ENCODE measurements around the gene GPC5. TPM values are rescaled to one million over a fixed set of nuclear protein-coding genes. Genes with fewer than 3 reads are reported as not detected.

The GPC5 gene
- total RNA-seq, 1 experiment from 2014 or later = 0.21 TPM

- Histone ChIP-seq H3K27me3 (replicated peaks; ENCODE audit: insufficient read depth, low read depth, low read length, poor library complexity) (no peaks in the 10 kb centered on the region), H3K27ac (ENCODE audit: low read depth, low read length, poor library complexity, severe bottlenecking) (no peak overlapping the region), H3K4me3 (ENCODE audit: low read depth, low read length, poor library complexity, severe bottlenecking) (no peak overlapping the region), H3K9me3 (ENCODE audit: low read depth, low read length, poor library complexity, severe bottlenecking) (no peaks in the 10 kb centered on the region), H3K36me3 (ENCODE audit: insufficient read depth, low read length, poor library complexity, severe bottlenecking) (no peaks in the 10 kb centered on the region), H3K4me1 (ENCODE audit: insufficient read depth, low read length, poor library complexity, severe bottlenecking) (no peaks in the 10 kb centered on the region)
- intact Hi-C loops (cut with micrococcal nuclease; ENCODE audit: unreplicated experiment) = no loop called here
- no TSS peak for BruUV-seq (replicated peaks)
- POLR2A ChIA-PET (ENCODE audit: low non-redundant PET) = no interaction called here
- CTCF ChIA-PET = no interaction called here
- TF ChIP-seq, protein P1, sequence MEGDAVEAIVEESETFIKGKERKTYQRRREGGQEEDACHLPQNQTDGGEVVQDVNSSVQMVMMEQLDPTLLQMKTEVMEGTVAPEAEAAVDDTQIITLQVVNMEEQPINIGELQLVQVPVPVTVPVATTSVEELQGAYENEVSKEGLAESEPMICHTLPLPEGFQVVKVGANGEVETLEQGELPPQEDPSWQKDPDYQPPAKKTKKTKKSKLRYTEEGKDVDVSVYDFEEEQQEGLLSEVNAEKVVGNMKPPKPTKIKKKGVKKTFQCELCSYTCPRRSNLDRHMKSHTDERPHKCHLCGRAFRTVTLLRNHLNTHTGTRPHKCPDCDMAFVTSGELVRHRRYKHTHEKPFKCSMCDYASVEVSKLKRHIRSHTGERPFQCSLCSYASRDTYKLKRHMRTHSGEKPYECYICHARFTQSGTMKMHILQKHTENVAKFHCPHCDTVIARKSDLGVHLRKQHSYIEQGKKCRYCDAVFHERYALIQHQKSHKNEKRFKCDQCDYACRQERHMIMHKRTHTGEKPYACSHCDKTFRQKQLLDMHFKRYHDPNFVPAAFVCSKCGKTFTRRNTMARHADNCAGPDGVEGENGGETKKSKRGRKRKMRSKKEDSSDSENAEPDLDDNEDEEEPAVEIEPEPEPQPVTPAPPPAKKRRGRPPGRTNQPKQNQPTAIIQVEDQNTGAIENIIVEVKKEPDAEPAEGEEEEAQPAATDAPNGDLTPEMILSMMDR (conservative IDR thresholded peaks at IDR 0.05; ENCODE audit: low read depth, low read length) = no peak
- TF ChIP-seq EZH2 (IDR thresholded peaks at IDR 0.05; ENCODE audit: borderline replicate concordance, low read depth, low read length, poor library complexity, severe bottlenecking) = no peak
- DNase-seq (ENCODE audit: low spot score) = no peak
Observed at GRCh38 chr13:92823059-92823458, 1424.6 kb downstream of the GPC5 start.

DNA sequence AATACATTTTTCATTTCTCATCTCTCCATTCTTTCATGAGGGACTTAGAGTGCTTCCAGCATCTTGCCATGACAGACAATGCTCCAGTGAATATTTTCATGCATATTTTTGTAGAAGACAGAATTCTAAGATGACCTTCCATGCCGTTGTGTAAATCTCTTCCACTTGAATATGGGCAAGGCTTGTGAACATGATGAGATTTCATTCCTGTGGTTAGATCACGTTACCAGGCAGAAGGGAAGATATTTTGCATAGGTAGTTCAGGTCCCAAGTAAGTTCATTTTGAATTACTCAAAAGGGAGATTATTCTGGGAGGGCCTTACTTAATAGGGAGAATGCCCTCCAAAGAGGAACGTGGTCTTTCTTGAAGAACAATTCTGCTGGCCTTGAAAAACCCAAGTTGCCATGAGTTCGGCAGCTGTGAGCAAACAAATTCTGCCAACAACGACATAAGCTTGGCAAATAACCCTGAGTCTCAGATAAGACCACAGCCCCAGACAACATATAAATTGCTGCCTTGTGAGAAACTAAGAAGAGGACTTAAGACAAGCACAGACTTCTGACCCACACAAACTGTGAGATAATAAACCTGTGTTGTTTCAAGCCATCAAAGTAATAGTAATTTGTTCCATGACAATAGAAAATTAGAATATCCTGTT lies 1427.6 kb downstream of the GPC5 start:
- no peak for DNase-seq (ENCODE audit: low spot score)
- intact Hi-C loops (cut with micrococcal nuclease; ENCODE audit: unreplicated experiment) = no loop called here
- no peaks in the 10 kb centered on the region for H3K9me3 ChIP-seq (ENCODE audit: low read depth, low read length, poor library complexity, severe bottlenecking)
- H3K36me3 ChIP-seq (ENCODE audit: insufficient read depth, low read length, poor library complexity, severe bottlenecking) = no peaks in the 10 kb centered on the region
- no peak overlapping the region for H3K27ac ChIP-seq (ENCODE audit: low read depth, low read length, poor library complexity, severe bottlenecking)
- ChIA-PET CTCF (no interaction called here), POLR2A (ENCODE audit: low non-redundant PET) (no interaction called here)
- H3K27me3 ChIP-seq (replicated peaks; ENCODE audit: insufficient read depth, low read depth, low read length, poor library complexity) = no peaks in the 10 kb centered on the region
- no peak overlapping the region for H3K4me3 ChIP-seq (ENCODE audit: low read depth, low read length, poor library complexity, severe bottlenecking)
- TF ChIP-seq, protein P1 (conservative IDR thresholded peaks at IDR 0.05; ENCODE audit: low read depth, low read length) = no peak
- no peak for TF ChIP-seq EZH2 (IDR thresholded peaks at IDR 0.05; ENCODE audit: borderline replicate concordance, low read depth, low read length, poor library complexity, severe bottlenecking)
- no TSS peak for BruUV-seq (replicated peaks)
- H3K4me1 ChIP-seq (ENCODE audit: insufficient read depth, low read length, poor library complexity, severe bottlenecking) = no peaks in the 10 kb centered on the region

- DNase-seq (ENCODE audit: low spot score) = no peak
- Histone ChIP-seq H3K27me3 (replicated peaks; ENCODE audit: insufficient read depth, low read depth, low read length, poor library complexity) (no peaks in the 10 kb centered on the region), H3K4me1 (ENCODE audit: insufficient read depth, low read length, poor library complexity, severe bottlenecking) (no peaks in the 10 kb centered on the region), H3K36me3 (ENCODE audit: insufficient read depth, low read length, poor library complexity, severe bottlenecking) (no peaks in the 10 kb centered on the region), H3K4me3 (ENCODE audit: low read depth, low read length, poor library complexity, severe bottlenecking) (no peak overlapping the region), H3K9me3 (ENCODE audit: low read depth, low read length, poor library complexity, severe bottlenecking) (no peaks in the 10 kb centered on the region), H3K27ac (ENCODE audit: low read depth, low read length, poor library complexity, severe bottlenecking) (no peak overlapping the region)
- intact Hi-C loops (cut with micrococcal nuclease; ENCODE audit: unreplicated experiment) = no loop called here
- TF ChIP-seq, protein P1 (conservative IDR thresholded peaks at IDR 0.05; ENCODE audit: low read depth, low read length) = no peak
- TF ChIP-seq EZH2 (IDR thresholded peaks at IDR 0.05; ENCODE audit: borderline replicate concordance, low read depth, low read length, poor library complexity, severe bottlenecking) = no peak
- no TSS peak for BruUV-seq (replicated peaks)
- ChIA-PET CTCF (no interaction called here), POLR2A (ENCODE audit: low non-redundant PET) (no interaction called here)
Observed at GRCh38 chr13:92827503-92827902, 1429.1 kb downstream of the GPC5 start.

Measured in A673 (cell line).